ENCODE results near the gene GULP1. TPM values are rescaled to one million over a fixed set of nuclear protein-coding genes. Genes with fewer than 3 reads are reported as not detected.
"Not testable (repeated sequence)": the region's sequence is repeated elsewhere in the genome, so short reads cannot be mapped to it uniquely, and the experiment has no call there.

The GULP1 gene
- total RNA-seq, 2 experiments from 2014 or later: not detected

- Mint-ChIP-seq H3K27me3 (peaks cover 2% of the 10 kb centered on the region), H3K4me1 (no peaks in the 10 kb centered on the region), H3K9me3 (no peaks in the 10 kb centered on the region), H3K27ac (no peak overlapping the region), H3K4me3 (no peak overlapping the region), H3K36me3 (no peaks in the 10 kb centered on the region)
- no peak for DNase-seq
- ATAC-seq (ENCODE audit: low read depth): no peak
- POLR2A ChIA-PET: interaction anchor here (0.6 kb wide), 1 partner anchor 891 kb away, joined by 3 read pairs; no protein-coding TSS in a partner anchor
Observed at GRCh38 chr2:188522517-188522916, 230.8 kb downstream of the GULP1 start.

- DNase-seq (no peak), ATAC-seq (ENCODE audit: low read depth) (no peak)
- no peak overlapping the region for H3K27ac Mint-ChIP-seq
- H3K4me3 Mint-ChIP-seq: no peak overlapping the region
- no peaks in the 10 kb centered on the region for H3K36me3 Mint-ChIP-seq
- no peaks in the 10 kb centered on the region for H3K9me3 Mint-ChIP-seq
- POLR2A ChIA-PET: no interaction called here
- peaks cover 2% of the 10 kb centered on the region for H3K27me3 Mint-ChIP-seq
- no peaks in the 10 kb centered on the region for H3K4me1 Mint-ChIP-seq
Observed at GRCh38 chr2:188523919-188524318, 232.2 kb downstream of the GULP1 start.

- POLR2A ChIA-PET: no interaction called here
- H3K4me1 Mint-ChIP-seq: no peaks in the 10 kb centered on the region
- H3K27ac Mint-ChIP-seq: no peak overlapping the region
- ATAC-seq (ENCODE audit: low read depth) (no peak), DNase-seq (no peak)
- no peaks in the 10 kb centered on the region for H3K36me3 Mint-ChIP-seq
- no peak overlapping the region for H3K4me3 Mint-ChIP-seq
- H3K27me3 Mint-ChIP-seq: no peaks in the 10 kb centered on the region
- no peaks in the 10 kb centered on the region for H3K9me3 Mint-ChIP-seq
Observed at GRCh38 chr2:188524519-188525113, 232.9 kb downstream of the GULP1 start.

- ATAC-seq (ENCODE audit: low read depth) (no peak), DNase-seq (no peak)
- POLR2A ChIA-PET: no interaction called here
- Mint-ChIP-seq H3K4me1 (no peaks in the 10 kb centered on the region), H3K4me3 (no peak overlapping the region), H3K27me3 (no peaks in the 10 kb centered on the region), H3K36me3 (no peaks in the 10 kb centered on the region), H3K9me3 (no peaks in the 10 kb centered on the region), H3K27ac (no peak overlapping the region)
Observed at GRCh38 chr2:188526701-188527100, 235.0 kb downstream of the GULP1 start.

GRCh38 chr2:188527141-188527540 lies 235.5 kb downstream of the GULP1 start:
- H3K9me3 Mint-ChIP-seq: no peaks in the 10 kb centered on the region
- ATAC-seq (ENCODE audit: low read depth): no peak
- H3K27ac Mint-ChIP-seq: no peak overlapping the region
- no peaks in the 10 kb centered on the region for H3K4me1 Mint-ChIP-seq
- no peak overlapping the region for H3K4me3 Mint-ChIP-seq
- no peaks in the 10 kb centered on the region for H3K36me3 Mint-ChIP-seq
- H3K27me3 Mint-ChIP-seq: no peaks in the 10 kb centered on the region
- POLR2A ChIA-PET: no interaction called here
- DNase-seq: no peak

- Mint-ChIP-seq H3K27me3 (no peaks in the 10 kb centered on the region), H3K9me3 (no peaks in the 10 kb centered on the region), H3K36me3 (no peaks in the 10 kb centered on the region), H3K4me1 (no peaks in the 10 kb centered on the region), H3K27ac (no peak overlapping the region), H3K4me3 (no peak overlapping the region)
- POLR2A ChIA-PET: no interaction called here
- DNase-seq: no peak
- no peak for ATAC-seq (ENCODE audit: low read depth)
Observed at GRCh38 chr2:188527581-188527993, 235.9 kb downstream of the GULP1 start.

GRCh38 chr2:188529710-188530109 lies 238.0 kb downstream of the GULP1 start:
- no peaks in the 10 kb centered on the region for H3K4me1 Mint-ChIP-seq
- no peaks in the 10 kb centered on the region for H3K27me3 Mint-ChIP-seq
- H3K4me3 Mint-ChIP-seq: no peak overlapping the region
- no peaks in the 10 kb centered on the region for H3K36me3 Mint-ChIP-seq
- DNase-seq (no peak), ATAC-seq (ENCODE audit: low read depth) (no peak)
- POLR2A ChIA-PET: no interaction called here
- H3K27ac Mint-ChIP-seq: no peak overlapping the region
- no peaks in the 10 kb centered on the region for H3K9me3 Mint-ChIP-seq

GRCh38 chr2:188534875-188535274 lies 243.2 kb downstream of the GULP1 start:
- H3K27me3 Mint-ChIP-seq: no peaks in the 10 kb centered on the region
- no peak for DNase-seq
- no peaks in the 10 kb centered on the region for H3K9me3 Mint-ChIP-seq
- no peak for ATAC-seq (ENCODE audit: low read depth)
- no peaks in the 10 kb centered on the region for H3K36me3 Mint-ChIP-seq
- H3K27ac Mint-ChIP-seq: no peak overlapping the region
- H3K4me3 Mint-ChIP-seq: no peak overlapping the region
- no peaks in the 10 kb centered on the region for H3K4me1 Mint-ChIP-seq
- POLR2A ChIA-PET: no interaction called here

GRCh38 chr2:188551671-188552070 lies 260.0 kb downstream of the GULP1 start:
- Mint-ChIP-seq H3K27me3 (no peaks in the 10 kb centered on the region), H3K36me3 (no peaks in the 10 kb centered on the region), H3K4me3 (no peak overlapping the region), H3K27ac (no peak overlapping the region), H3K4me1 (no peaks in the 10 kb centered on the region), H3K9me3 (no peaks in the 10 kb centered on the region)
- POLR2A ChIA-PET: no interaction called here
- no peak for DNase-seq
- ATAC-seq (ENCODE audit: low read depth): no peak

- Mint-ChIP-seq H3K4me1 (no peaks in the 10 kb centered on the region), H3K27ac (no peak overlapping the region), H3K36me3 (no peaks in the 10 kb centered on the region), H3K27me3 (no peaks in the 10 kb centered on the region), H3K9me3 (peaks cover 5% of the 10 kb centered on the region), H3K4me3 (no peak overlapping the region)
- DNase-seq (no peak), ATAC-seq (ENCODE audit: low read depth) (no peak)
- POLR2A ChIA-PET: no interaction called here
Observed at GRCh38 chr2:188557081-188557480, 265.4 kb downstream of the GULP1 start.

- H3K27ac Mint-ChIP-seq; H3K4me3 Mint-ChIP-seq; H3K9me3 Mint-ChIP-seq; H3K36me3 Mint-ChIP-seq; ATAC-seq (ENCODE audit: low read depth); H3K4me1 Mint-ChIP-seq; DNase-seq; POLR2A ChIA-PET; H3K27me3 Mint-ChIP-seq: not testable (repeated sequence)
Observed at GRCh38 chr2:188559455-188559854, 267.8 kb downstream of the GULP1 start.

- H3K36me3 Mint-ChIP-seq: no peaks in the 10 kb centered on the region
- no peaks in the 10 kb centered on the region for H3K27me3 Mint-ChIP-seq
- H3K27ac Mint-ChIP-seq: no peak overlapping the region
- no peak overlapping the region for H3K4me3 Mint-ChIP-seq
- H3K4me1 Mint-ChIP-seq: no peaks in the 10 kb centered on the region
- H3K9me3 Mint-ChIP-seq: peaks cover 5% of the 10 kb centered on the region
- ATAC-seq (ENCODE audit: low read depth) (no peak), DNase-seq (no peak)
- POLR2A ChIA-PET: no interaction called here
Observed at GRCh38 chr2:188561473-188561979, 269.9 kb downstream of the GULP1 start.

- H3K27ac Mint-ChIP-seq: no peak overlapping the region
- ATAC-seq (ENCODE audit: low read depth) (no peak), DNase-seq (no peak)
- H3K4me1 Mint-ChIP-seq: no peaks in the 10 kb centered on the region
- H3K9me3 Mint-ChIP-seq: no peaks in the 10 kb centered on the region
- no peaks in the 10 kb centered on the region for H3K27me3 Mint-ChIP-seq
- H3K4me3 Mint-ChIP-seq: no peak overlapping the region
- POLR2A ChIA-PET: no interaction called here
- no peaks in the 10 kb centered on the region for H3K36me3 Mint-ChIP-seq
Observed at GRCh38 chr2:188569431-188570165, 277.9 kb downstream of the GULP1 start.

GRCh38 chr2:188570370-188570769 lies 278.7 kb downstream of the GULP1 start:
- H3K27ac Mint-ChIP-seq: no peak overlapping the region
- DNase-seq (no peak), ATAC-seq (ENCODE audit: low read depth) (no peak)
- no peak overlapping the region for H3K4me3 Mint-ChIP-seq
- no peaks in the 10 kb centered on the region for H3K36me3 Mint-ChIP-seq
- POLR2A ChIA-PET: no interaction called here
- H3K27me3 Mint-ChIP-seq: no peaks in the 10 kb centered on the region
- no peaks in the 10 kb centered on the region for H3K9me3 Mint-ChIP-seq
- H3K4me1 Mint-ChIP-seq: no peaks in the 10 kb centered on the region

All from activated naive CD8-positive, alpha-beta T cell treated with anti-CD3 and anti-CD28 coated beads, Interleukin-2, amount 10 ng/mL, durations not matched to agents 7 days and 5 days (primary cell).